Panc1 (cell line): ENCODE data around the gene SLC10A4. TPM values are rescaled to one million over a fixed set of nuclear protein-coding genes. Genes with fewer than 3 reads are reported as not detected.
"Not testable (repeated sequence)": the region's sequence is repeated elsewhere in the genome, so short reads cannot be mapped to it uniquely, and the experiment has no call there.

ENCODE experiments used
- ATAC-seq: fragments of 200-7000 bp; cut with Tn5 transposase; 2 replicates; pipeline ENCODE4 v1.9.1; 2020; ENCODE audit warnings: mild to moderate bottlenecking, moderate library complexity
- BruUV-seq: library from RNA; stranded (reverse); fragments of 400-500 nt; replicated peaks from 2 replicates; lab custom pipeline; 2021; lab: Mats Ljungman, UMichigan
- CTCF ChIA-PET: fragments of 300-600 bp; sonication (Branson Sonifier 250); formaldehyde crosslinking; loops from one replicate; lab custom pipeline; 2022; ENCODE audit warnings: antibody characterized with exemption; lab: Charles Lee
- POLR2A ChIA-PET: fragments of 300-600 bp; sonication (Branson Sonifier 250); formaldehyde crosslinking; loops from one replicate; lab custom pipeline; 2022; ENCODE audit warnings: antibody characterized with exemption; lab: Charles Lee
- DNase-seq: peaks from one replicate; pipeline ENCODE4 v3.0.0-alpha.2; 2010; ENCODE audit warnings: low read depth, low spot score
- H3K27ac ChIP-seq: 2 replicates; pipeline ENCODE4 v1.5.1; 2011; ENCODE audit warnings: mild to moderate bottlenecking, low read length, inconsistent platforms
- H3K27me3 ChIP-seq: fragments of 200-500 bp; sonication (Bioruptor generic); 2 replicates; pipeline ENCODE4 v1.6.0; 2014; ENCODE audit warnings: low read length, inconsistent platforms; ENCODE audit not compliant: control insufficient read depth, insufficient read depth
- H3K36me3 ChIP-seq: fragments of 200-500 bp; sonication (Bioruptor generic); 2 replicates; pipeline ENCODE4 v1.5.1; 2014; ENCODE audit warnings: inconsistent platforms, mild to moderate bottlenecking, low read length, moderate library complexity; ENCODE audit not compliant: control insufficient read depth, insufficient read depth
- H3K4me1 ChIP-seq: 2 replicates; pipeline ENCODE4 v1.5.1; 2011; ENCODE audit warnings: inconsistent platforms, mild to moderate bottlenecking, low read length, moderate library complexity; ENCODE audit not compliant: control insufficient read depth, insufficient read depth
- H3K4me3 ChIP-seq, 2 experiments: 2 replicates each; pipeline ENCODE4 v1.5.1; 2011 to 2012; ENCODE audit warnings: low read depth in 2 of 2, low read length in 2 of 2, mild to moderate bottlenecking in 2 of 2, inconsistent platforms in 1 of 2, moderate library complexity in 1 of 2
- H3K9me3 ChIP-seq: fragments of 200-500 bp; sonication (Bioruptor generic); 2 replicates; pipeline ENCODE4 v1.5.1; 2014; ENCODE audit warnings: low read depth, mild to moderate bottlenecking, inconsistent platforms, low read length, moderate library complexity; ENCODE audit not compliant: control insufficient read depth, insufficient read depth
- POLR2AphosphoS5 ChIP-seq: IDR thresholded peaks from 2 replicates; pipeline ENCODE4 v1.6.1; 2012; ENCODE audit warnings: mild to moderate bottlenecking, low read depth, low read length, moderate library complexity
- SIN3A ChIP-seq: IDR thresholded peaks from 2 replicates; pipeline ENCODE4 v1.6.1; 2012; ENCODE audit warnings: low read depth, mild to moderate bottlenecking, low read length, moderate library complexity, borderline replicate concordance; ENCODE audit not compliant: insufficient read depth
- TCF7L2 ChIP-seq: IDR thresholded peaks from 2 replicates; pipeline ENCODE4 v1.6.1; 2011; ENCODE audit warnings: mild to moderate bottlenecking, low read depth, low read length, inconsistent platforms
- in situ Hi-C: cut with HindIII; loops from 2 replicates; pipeline ENCODE4 v1.10.0; 2016; ENCODE audit warnings: low sequenced_read_pairs, low pct_unique_long_range_greater_than_20kb
- intact Hi-C: fragments of 100-400 bp; cut with micrococcal nuclease; formaldehyde crosslinking; loops from one replicate; pipeline ENCODE4 v1.10.0; 2022; ENCODE audit not compliant: unreplicated experiment
- total RNA-seq: library from RNA; stranded (reverse); gene quantifications from one replicate; pipeline ENCODE4 v1.2.1, GENCODE V29; 2021; ENCODE audit not compliant: unreplicated experiment
- TF ChIP-seq, protein P1 (sequence below), 2 experiments: IDR thresholded peaks; 2 replicates each; pipeline ENCODE4 v1.6.1; 2011 to 2012; ENCODE audit warnings: low read depth in 2 of 2, control low read depth in 1 of 2, low read length in 1 of 2, mild to moderate bottlenecking in 1 of 2, moderate library complexity in 1 of 2; ENCODE audit not compliant: insufficient read depth in 1 of 2
- TF ChIP-seq, protein P2 (sequence below): fragments of 450-650 bp; IDR thresholded peaks from 2 replicates; pipeline ENCODE4 v1.5.1; 2017; ENCODE audit warnings: mild to moderate bottlenecking

Gene SLC10A4
- total RNA-seq, 1 experiment from 2014 or later, result 1.2 TPM

DNA sequence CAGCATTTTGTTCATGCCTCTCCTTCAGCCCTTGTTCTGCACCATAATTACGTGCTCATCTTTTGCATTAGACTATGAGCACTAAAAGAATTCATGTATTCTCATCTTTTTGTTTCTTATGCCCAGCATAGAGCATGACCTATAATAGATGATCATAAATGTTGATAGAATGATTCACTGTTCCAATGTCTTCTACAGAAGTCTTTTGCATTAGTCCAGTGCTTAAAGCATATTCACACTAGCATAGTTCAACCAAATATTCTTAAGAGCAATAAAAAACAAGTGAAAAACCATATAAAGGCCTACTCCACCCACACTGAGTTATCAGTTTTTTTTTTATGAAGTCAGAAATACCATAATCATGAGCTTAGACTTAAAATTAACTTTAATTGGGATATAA lies 36.5 kb upstream of the SLC10A4 start:
- Histone ChIP-seq H3K9me3 (no peaks in the 10 kb centered on the region), H3K4me3 (no peak overlapping the region), H3K36me3 (no peaks in the 10 kb centered on the region), H3K27ac (no peak overlapping the region), H3K27me3 (no peaks in the 10 kb centered on the region), H3K4me1 (no peaks in the 10 kb centered on the region)
- intact Hi-C loops (loop anchor here (10.0 kb wide), 1 partner anchor 58 kb away; no protein-coding TSS in a partner anchor), in situ Hi-C loops (no loop called here)
- no peak for ATAC-seq
- ChIA-PET CTCF (no interaction called here), POLR2A (no interaction called here)
- TF ChIP-seq POLR2AphosphoS5, result no peak
- TF ChIP-seq TCF7L2, result no peak
- no TSS peak for BruUV-seq
- DNase-seq, result no peak

DNA sequence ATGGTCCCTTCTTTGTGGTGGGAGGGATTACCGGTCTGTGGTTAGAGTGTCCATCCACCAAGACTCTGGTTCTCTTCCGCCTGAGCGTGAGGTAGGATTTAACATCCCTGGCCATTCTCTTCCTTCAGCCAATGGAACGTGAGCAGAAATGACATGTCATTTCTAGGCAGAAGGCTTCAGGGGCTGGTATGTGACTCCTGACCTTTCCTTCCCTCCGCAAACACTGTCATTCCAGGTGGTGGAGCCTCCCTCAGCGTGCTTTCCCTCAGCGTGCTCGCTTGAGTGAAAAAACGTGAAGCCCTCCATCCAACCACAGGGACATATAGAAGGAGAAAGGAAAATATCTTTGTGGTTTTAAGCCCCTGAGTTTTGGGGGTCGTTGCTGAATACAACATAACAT lies 34.0 kb upstream of the SLC10A4 start:
- in situ Hi-C loops (no loop called here), intact Hi-C loops (loop anchor here (10.0 kb wide), 1 partner anchor 56 kb away; no protein-coding TSS in a partner anchor)
- no peak overlapping the region for H3K27ac ChIP-seq
- H3K4me3 ChIP-seq, result no peak overlapping the region
- no peaks in the 10 kb centered on the region for H3K27me3 ChIP-seq
- no peak for ATAC-seq
- no peak for TF ChIP-seq TCF7L2
- TF ChIP-seq SIN3A, result no peak
- TF ChIP-seq, protein P1, sequence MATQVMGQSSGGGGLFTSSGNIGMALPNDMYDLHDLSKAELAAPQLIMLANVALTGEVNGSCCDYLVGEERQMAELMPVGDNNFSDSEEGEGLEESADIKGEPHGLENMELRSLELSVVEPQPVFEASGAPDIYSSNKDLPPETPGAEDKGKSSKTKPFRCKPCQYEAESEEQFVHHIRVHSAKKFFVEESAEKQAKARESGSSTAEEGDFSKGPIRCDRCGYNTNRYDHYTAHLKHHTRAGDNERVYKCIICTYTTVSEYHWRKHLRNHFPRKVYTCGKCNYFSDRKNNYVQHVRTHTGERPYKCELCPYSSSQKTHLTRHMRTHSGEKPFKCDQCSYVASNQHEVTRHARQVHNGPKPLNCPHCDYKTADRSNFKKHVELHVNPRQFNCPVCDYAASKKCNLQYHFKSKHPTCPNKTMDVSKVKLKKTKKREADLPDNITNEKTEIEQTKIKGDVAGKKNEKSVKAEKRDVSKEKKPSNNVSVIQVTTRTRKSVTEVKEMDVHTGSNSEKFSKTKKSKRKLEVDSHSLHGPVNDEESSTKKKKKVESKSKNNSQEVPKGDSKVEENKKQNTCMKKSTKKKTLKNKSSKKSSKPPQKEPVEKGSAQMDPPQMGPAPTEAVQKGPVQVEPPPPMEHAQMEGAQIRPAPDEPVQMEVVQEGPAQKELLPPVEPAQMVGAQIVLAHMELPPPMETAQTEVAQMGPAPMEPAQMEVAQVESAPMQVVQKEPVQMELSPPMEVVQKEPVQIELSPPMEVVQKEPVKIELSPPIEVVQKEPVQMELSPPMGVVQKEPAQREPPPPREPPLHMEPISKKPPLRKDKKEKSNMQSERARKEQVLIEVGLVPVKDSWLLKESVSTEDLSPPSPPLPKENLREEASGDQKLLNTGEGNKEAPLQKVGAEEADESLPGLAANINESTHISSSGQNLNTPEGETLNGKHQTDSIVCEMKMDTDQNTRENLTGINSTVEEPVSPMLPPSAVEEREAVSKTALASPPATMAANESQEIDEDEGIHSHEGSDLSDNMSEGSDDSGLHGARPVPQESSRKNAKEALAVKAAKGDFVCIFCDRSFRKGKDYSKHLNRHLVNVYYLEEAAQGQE (IDR thresholded peaks at IDR 0.05; ENCODE audit: insufficient read depth in 1 of 2, low read depth in 2 of 2, low read length in 1 of 2), result no peak
- no peak for TF ChIP-seq POLR2AphosphoS5
- TF ChIP-seq, protein P2, sequence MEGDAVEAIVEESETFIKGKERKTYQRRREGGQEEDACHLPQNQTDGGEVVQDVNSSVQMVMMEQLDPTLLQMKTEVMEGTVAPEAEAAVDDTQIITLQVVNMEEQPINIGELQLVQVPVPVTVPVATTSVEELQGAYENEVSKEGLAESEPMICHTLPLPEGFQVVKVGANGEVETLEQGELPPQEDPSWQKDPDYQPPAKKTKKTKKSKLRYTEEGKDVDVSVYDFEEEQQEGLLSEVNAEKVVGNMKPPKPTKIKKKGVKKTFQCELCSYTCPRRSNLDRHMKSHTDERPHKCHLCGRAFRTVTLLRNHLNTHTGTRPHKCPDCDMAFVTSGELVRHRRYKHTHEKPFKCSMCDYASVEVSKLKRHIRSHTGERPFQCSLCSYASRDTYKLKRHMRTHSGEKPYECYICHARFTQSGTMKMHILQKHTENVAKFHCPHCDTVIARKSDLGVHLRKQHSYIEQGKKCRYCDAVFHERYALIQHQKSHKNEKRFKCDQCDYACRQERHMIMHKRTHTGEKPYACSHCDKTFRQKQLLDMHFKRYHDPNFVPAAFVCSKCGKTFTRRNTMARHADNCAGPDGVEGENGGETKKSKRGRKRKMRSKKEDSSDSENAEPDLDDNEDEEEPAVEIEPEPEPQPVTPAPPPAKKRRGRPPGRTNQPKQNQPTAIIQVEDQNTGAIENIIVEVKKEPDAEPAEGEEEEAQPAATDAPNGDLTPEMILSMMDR, result no peak
- DNase-seq, result no peak
- ChIA-PET POLR2A (no interaction called here), CTCF (no interaction called here)
- BruUV-seq, result no TSS peak
- no peaks in the 10 kb centered on the region for H3K9me3 ChIP-seq
- no peaks in the 10 kb centered on the region for H3K36me3 ChIP-seq
- no peaks in the 10 kb centered on the region for H3K4me1 ChIP-seq

DNA sequence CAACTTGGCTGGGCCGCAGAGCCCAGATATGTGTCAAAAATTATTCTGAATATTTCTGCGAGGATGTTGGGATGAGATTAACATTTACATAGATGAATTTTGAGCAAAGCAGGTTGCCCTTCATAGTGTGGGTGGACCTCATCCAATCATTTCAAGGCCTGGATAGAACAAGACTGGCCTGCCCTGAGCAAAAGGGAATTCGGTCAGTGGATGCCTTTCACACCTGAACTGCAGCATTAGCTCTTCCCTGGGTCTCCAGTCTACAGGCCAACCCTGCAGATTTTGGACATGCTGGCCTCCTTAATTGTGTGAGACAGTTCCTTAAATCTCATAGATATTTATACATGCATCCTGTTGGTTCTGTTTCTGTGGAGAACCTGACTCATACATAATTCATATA lies 32.4 kb upstream of the SLC10A4 start:
- BruUV-seq, result no TSS peak
- Histone ChIP-seq H3K4me3 (no peak overlapping the region), H3K27ac (no peak overlapping the region), H3K9me3 (no peaks in the 10 kb centered on the region), H3K36me3 (no peaks in the 10 kb centered on the region), H3K4me1 (no peaks in the 10 kb centered on the region), H3K27me3 (no peaks in the 10 kb centered on the region)
- ATAC-seq (no peak), DNase-seq (no peak)
- intact Hi-C loops, result no loop called here
- TF ChIP-seq, protein P2, result no peak
- no peak for TF ChIP-seq SIN3A
- TF ChIP-seq POLR2AphosphoS5, result no peak
- TF ChIP-seq TCF7L2, result no peak
- TF ChIP-seq, protein P1 (IDR thresholded peaks at IDR 0.05; ENCODE audit: insufficient read depth in 1 of 2, low read depth in 2 of 2, low read length in 1 of 2), result no peak
- in situ Hi-C loops, result no loop called here
- ChIA-PET CTCF (no interaction called here), POLR2A (no interaction called here)

DNA sequence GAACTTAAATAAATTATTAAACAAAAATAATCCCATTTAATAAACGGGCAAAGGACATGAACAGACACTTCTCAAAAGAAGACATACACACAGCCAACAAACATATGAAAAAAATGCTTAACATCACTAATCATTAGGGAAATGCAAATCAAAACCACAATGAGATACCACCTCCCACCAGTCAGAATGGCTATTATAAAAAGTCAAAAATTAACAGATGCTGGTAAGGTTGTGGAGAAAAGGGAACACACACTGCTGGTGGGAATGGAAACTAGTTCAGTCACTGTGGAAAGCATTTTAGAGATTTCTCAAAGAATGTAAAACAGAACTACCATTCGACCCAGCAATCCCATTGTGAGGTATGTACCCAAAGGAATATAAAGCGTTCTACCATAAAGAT lies 31.5 kb upstream of the SLC10A4 start:
- CTCF ChIA-PET, ATAC-seq, intact Hi-C loops, in situ Hi-C loops, DNase-seq, H3K27ac ChIP-seq, H3K4me1 ChIP-seq, H3K27me3 ChIP-seq, H3K9me3 ChIP-seq, POLR2A ChIA-PET, BruUV-seq, H3K36me3 ChIP-seq, H3K4me3 ChIP-seq: not testable (repeated sequence)
